Breast epithelium (tissue), 4 donors: ENCODE measurements around the gene TRMT6. TPM values are rescaled to one million over a fixed set of nuclear protein-coding genes. Genes with fewer than 3 reads are reported as not detected.

ENCODE experiments used
- DNase-seq, 2 donors: peaks; one replicate each; pipeline ENCODE4 v3.0.0-alpha.2; 2019; ENCODE audit warnings: low spot score in 2 of 2
- H3K27ac ChIP-seq, 2 donors: fragments of 200-600 bp; sonication (generic) in 1 of 2; one replicate each; pipeline ENCODE4 v1.5.1; 2016 to 2019; ENCODE audit warnings: mild to moderate bottlenecking in 1 of 2
- H3K27me3 ChIP-seq, 2 donors: fragments of 200-600 bp; sonication (generic) in 1 of 2; one replicate each; pipeline versions ENCODE4 v1.5.1 to v1.6.0; 2017 to 2019; ENCODE audit warnings: control low read depth in 1 of 2, mild to moderate bottlenecking in 1 of 2
- H3K36me3 ChIP-seq: fragments of 200-600 bp; one replicate; pipeline ENCODE4 v1.5.1; 2019
- H3K4me1 ChIP-seq, 2 donors: fragments of 200-600 bp; sonication (generic); one replicate each; pipeline ENCODE4 v1.5.1; 2016 to 2019; ENCODE audit warnings: control low read depth in 1 of 2
- H3K4me3 ChIP-seq, 3 donors: fragments of 200-600 bp; sonication (generic); 1 replicate in 2 of 3; 2 replicates in 1 of 3; pipeline ENCODE4 v1.5.1; 2016 to 2019; ENCODE audit warnings: mild to moderate bottlenecking in 3 of 3, moderate library complexity in 2 of 3
- H3K9me3 ChIP-seq, 2 donors: fragments of 200-600 bp; sonication (generic) in 1 of 2; one replicate each; pipeline ENCODE4 v1.5.1; 2016 to 2019; ENCODE audit warnings: control low read depth in 1 of 2
- POLR2A ChIP-seq: fragments of 450-650 bp; IDR thresholded peaks from one replicate; pipeline ENCODE4 v1.6.1; 2016; ENCODE audit warnings: antibody characterized with exemption, mild to moderate bottlenecking, moderate library complexity
- POLR2AphosphoS5 ChIP-seq, 3 donors: sonication (generic); formaldehyde crosslinking; IDR thresholded peaks; one replicate each; pipeline ENCODE4 v1.6.1; 2017; ENCODE audit warnings: antibody characterized with exemption in 3 of 3
- intact Hi-C: fragments of 100-400 bp; cut with DNase I; formaldehyde crosslinking; loops from one replicate; pipeline ENCODE4 v1.15.1; 2023; ENCODE audit warnings: low total_unique reads
- total RNA-seq, 3 donors: library from RNA; depleted of rRNA; stranded (reverse); fragments of >200 nt; gene quantifications; one replicate each; pipeline ENCODE4 v1.1.0, GENCODE V29; 2016
- TF ChIP-seq, protein P1 (sequence below), 3 donors: fragments of 450-650 bp; IDR thresholded peaks; one replicate each; pipeline ENCODE4 v1.5.1; 2016 to 2017; ENCODE audit warnings: antibody characterized with exemption in 3 of 3, mild to moderate bottlenecking in 3 of 3, moderate library complexity in 3 of 3

The TRMT6 gene
- total RNA-seq, 3 donors from 2014 or later, result 10.1 to 13.4 (median 11.1) TPM

DNA sequence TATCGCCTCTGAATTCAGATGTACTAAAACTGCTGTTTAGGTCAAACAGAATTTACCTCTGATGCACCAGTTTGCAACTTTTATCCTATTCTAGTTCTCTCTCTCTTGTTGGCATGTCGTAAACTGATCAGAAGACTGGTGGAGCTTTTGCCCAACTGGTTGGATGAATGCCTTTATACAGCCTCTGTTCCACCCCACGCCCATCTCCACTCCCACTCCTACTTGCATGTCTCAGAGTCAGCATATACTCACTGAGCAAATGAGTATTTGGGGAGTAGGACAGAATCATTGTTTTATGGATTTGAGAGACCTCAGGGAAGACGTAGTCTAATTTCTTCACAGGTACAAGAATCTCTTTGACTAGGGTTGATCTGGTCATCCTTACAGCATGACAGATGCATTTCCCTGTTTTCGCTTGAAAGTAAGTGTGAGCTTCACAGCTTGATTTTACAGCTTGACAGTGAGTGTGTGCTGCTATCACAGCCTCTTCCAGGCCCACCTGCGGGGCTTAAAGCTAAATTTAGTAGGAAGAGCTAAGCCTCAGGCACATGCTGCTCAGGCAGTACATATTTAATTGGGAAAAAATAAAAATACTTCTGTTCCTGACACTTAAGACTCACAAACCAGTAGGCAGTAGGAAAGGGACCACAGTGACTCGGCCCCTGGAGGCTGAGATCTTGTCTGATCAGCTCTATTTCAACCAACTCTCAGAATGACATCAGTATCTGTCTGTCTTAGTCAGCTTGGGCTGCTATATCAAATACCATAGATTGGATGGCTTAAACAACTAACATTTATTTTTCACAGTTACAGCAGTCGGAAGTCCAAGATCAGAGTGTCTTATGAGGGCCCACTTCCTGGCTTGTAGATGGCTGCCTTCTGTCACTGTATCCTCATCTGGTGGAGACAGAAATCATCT lies 30.4 kb downstream of the TRMT6 start:
- no peak for DNase-seq
- Histone ChIP-seq H3K27ac (no peak overlapping the region), H3K4me1 (no peaks in the 10 kb centered on the region), H3K36me3 (no peaks in the 10 kb centered on the region), H3K4me3 (no peak overlapping the region), H3K9me3 (no peaks in the 10 kb centered on the region), H3K27me3 (peaks cover 0 to 20% of the 10 kb centered on the region in 2 donors)
- intact Hi-C loops, result no loop called here
- no peak for TF ChIP-seq POLR2AphosphoS5 (IDR thresholded peaks at IDR 0.05)
- TF ChIP-seq POLR2A, result no peak
- TF ChIP-seq, protein P1, sequence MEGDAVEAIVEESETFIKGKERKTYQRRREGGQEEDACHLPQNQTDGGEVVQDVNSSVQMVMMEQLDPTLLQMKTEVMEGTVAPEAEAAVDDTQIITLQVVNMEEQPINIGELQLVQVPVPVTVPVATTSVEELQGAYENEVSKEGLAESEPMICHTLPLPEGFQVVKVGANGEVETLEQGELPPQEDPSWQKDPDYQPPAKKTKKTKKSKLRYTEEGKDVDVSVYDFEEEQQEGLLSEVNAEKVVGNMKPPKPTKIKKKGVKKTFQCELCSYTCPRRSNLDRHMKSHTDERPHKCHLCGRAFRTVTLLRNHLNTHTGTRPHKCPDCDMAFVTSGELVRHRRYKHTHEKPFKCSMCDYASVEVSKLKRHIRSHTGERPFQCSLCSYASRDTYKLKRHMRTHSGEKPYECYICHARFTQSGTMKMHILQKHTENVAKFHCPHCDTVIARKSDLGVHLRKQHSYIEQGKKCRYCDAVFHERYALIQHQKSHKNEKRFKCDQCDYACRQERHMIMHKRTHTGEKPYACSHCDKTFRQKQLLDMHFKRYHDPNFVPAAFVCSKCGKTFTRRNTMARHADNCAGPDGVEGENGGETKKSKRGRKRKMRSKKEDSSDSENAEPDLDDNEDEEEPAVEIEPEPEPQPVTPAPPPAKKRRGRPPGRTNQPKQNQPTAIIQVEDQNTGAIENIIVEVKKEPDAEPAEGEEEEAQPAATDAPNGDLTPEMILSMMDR (IDR thresholded peaks at IDR 0.05), result no peak

DNA sequence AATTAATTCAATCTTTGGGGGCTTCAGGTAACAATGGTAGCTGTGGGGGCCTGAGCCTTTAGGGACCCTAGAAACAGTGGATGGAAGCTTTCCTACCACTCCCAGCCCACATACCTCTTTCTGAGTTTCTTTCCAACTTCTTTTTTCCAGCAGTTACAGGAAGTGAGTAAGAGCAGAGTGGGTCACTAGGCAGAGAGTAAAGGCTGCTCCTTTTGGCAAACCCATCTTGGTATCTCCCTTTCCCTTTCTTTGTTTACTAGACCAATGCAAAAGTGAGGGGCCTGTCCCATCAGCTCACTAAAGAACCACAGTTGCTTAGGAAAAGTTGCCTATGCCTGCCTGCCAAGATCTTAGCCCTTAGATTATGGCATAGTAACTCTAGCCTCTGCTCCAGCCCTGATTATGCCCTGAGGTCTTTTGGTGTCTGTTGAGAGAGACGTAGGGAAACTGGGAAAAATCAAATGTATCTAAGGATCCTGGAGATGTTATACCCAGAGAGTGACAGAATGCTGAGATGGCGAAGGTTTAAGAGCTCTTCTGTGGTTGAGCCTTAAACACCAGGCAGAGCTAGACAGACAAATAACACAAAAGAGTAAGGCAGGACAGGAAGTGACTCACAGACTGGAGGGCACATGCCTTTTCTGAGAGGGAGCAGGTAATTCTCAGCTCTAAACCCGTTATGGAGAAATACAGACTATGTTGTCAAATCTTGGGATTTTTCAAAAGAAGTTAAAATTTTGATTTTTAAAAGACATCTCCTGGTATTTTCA lies 31.3 kb downstream of the TRMT6 start:
- no peak for DNase-seq
- H3K4me1 ChIP-seq, result no peaks in the 10 kb centered on the region
- H3K27me3 ChIP-seq, result peaks cover 0 to 21% of the 10 kb centered on the region in 2 donors
- no peaks in the 10 kb centered on the region for H3K9me3 ChIP-seq
- no peak overlapping the region for H3K27ac ChIP-seq
- TF ChIP-seq, protein P1 (IDR thresholded peaks at IDR 0.05), result no peak
- TF ChIP-seq POLR2A (no peak), POLR2AphosphoS5 (IDR thresholded peaks at IDR 0.05) (no peak)
- no peaks in the 10 kb centered on the region for H3K36me3 ChIP-seq
- intact Hi-C loops, result no loop called here
- no peak overlapping the region for H3K4me3 ChIP-seq

DNA sequence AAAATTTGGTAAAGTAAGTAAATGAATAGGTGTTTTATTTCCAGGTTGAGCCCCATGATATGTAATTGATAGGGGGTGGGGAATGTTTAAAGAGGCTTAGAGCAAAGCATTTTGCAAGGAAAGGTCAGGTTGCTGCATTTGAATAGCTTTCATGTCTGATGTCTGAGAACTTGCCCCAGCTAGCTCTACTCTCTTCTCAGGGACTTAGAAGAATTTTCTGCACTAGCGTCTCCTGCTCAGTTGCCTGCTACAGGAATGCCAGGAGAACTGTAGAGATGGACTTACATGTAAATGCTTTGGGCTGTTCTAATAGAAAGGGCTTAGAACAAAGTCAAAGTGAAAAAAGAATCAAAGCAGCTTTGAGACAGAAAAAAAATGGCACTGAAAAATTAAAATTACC lies 35.5 kb downstream of the TRMT6 start:
- intact Hi-C loops, result no loop called here
- Histone ChIP-seq H3K4me1 (no peaks in the 10 kb centered on the region), H3K36me3 (no peaks in the 10 kb centered on the region), H3K27me3 (peaks cover 3 to 24% of the 10 kb centered on the region in 2 donors), H3K9me3 (no peaks in the 10 kb centered on the region), H3K27ac (no peak overlapping the region), H3K4me3 (no peak overlapping the region)
- TF ChIP-seq POLR2AphosphoS5 (IDR thresholded peaks at IDR 0.05) (no peak), POLR2A (no peak)
- TF ChIP-seq, protein P1 (IDR thresholded peaks at IDR 0.05), result no peak
- DNase-seq, result no peak

DNA sequence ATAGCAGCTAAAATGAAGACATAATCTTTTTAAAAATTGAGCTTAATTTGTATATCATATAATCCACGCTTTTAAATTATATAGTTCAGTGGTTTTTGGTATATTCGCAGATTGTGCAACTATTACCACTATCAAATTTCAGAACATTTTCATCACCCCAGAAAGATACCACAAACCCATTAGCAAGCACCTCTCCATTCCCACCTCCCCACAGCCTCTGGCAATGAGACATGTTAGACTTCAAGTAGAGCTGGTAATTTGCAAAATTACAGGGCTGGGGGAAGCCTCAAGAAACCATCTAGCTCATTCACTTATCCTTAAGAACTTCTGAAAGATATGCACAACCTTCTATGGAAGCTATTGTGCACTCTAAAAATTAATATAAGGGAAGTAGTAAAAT lies 37.2 kb downstream of the TRMT6 start:
- Histone ChIP-seq H3K27me3 (peaks cover 3 to 24% of the 10 kb centered on the region in 2 donors), H3K9me3 (no peaks in the 10 kb centered on the region), H3K4me3 (no peak overlapping the region), H3K4me1 (no peaks in the 10 kb centered on the region), H3K27ac (no peak overlapping the region), H3K36me3 (no peaks in the 10 kb centered on the region)
- no peak for DNase-seq
- TF ChIP-seq POLR2A, result no peak
- TF ChIP-seq POLR2AphosphoS5 (IDR thresholded peaks at IDR 0.05), result no peak
- intact Hi-C loops, result no loop called here

DNA sequence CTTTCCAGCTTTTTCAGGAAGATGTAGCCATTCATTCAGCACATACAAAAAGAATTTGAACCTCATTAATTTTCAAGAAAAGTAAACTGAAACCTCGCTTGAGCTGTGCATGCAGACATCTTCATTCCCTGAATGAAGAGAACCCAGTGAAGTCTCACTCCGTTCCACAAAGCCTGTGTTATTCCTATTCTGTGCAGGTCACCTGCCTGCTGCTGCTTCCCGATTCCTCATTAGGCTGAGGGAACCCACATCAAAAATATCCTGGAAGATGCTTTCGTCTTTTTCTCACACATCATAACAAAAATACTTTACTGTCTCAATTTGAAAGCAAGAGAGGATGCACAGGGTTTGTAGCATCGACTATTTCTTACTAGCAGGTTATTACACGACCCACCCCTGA lies 40.1 kb downstream of the TRMT6 start:
- Histone ChIP-seq H3K9me3 (no peaks in the 10 kb centered on the region), H3K36me3 (no peaks in the 10 kb centered on the region), H3K4me3 (no peak overlapping the region), H3K4me1 (no peaks in the 10 kb centered on the region), H3K27me3 (peaks cover 3 to 21% of the 10 kb centered on the region in 2 donors), H3K27ac (no peak overlapping the region)
- DNase-seq, result no peak
- intact Hi-C loops, result no loop called here
- TF ChIP-seq, protein P1 (IDR thresholded peaks at IDR 0.05), result no peak
- no peak for TF ChIP-seq POLR2A
- TF ChIP-seq POLR2AphosphoS5 (IDR thresholded peaks at IDR 0.05), result no peak
